ENCODE measurements around the gene OR8A1.

GRCh38 chr11:124583781-124584180, 14.0 kb downstream of the OR8A1 start:
- TF ChIP-seq CTCF (IDR thresholded peaks at IDR 0.05 in 4 of 5, conservative IDR thresholded peaks at IDR 0.05 in 1 of 5): no peak
- no peak for TF ChIP-seq POLR2A (IDR thresholded peaks at IDR 0.05)
